Epithelial cell of esophagus (primary cell): Measurements from ENCODE around the gene SFI1.
"Not testable (repeated sequence)": the region's sequence is repeated elsewhere in the genome, so short reads cannot be mapped to it uniquely, and the experiment has no call there.

Experiments used
- DNase-seq: peaks from one replicate; pipeline ENCODE4 v3.0.0; 2010; ENCODE audit warnings: low read depth
- H3K4me3 ChIP-seq: 2 replicates; pipeline ENCODE4 v1.5.1; 2011; ENCODE audit warnings: mild to moderate bottlenecking, low read length, control low read depth
- TF ChIP-seq, protein P1 (sequence below): IDR thresholded peaks from 2 replicates; pipeline ENCODE4 v1.5.1; 2011; ENCODE audit warnings: low read depth, mild to moderate bottlenecking, low read length, control low read depth, inconsistent platforms; ENCODE audit not compliant: insufficient read depth; ENCODE audit errors: missing control alignments

The SFI1 gene

GRCh38 chr22:31532060-31532459 lies 35.7 kb downstream of the SFI1 start:
- no peak overlapping the region for H3K4me3 ChIP-seq
- TF ChIP-seq, protein P1, sequence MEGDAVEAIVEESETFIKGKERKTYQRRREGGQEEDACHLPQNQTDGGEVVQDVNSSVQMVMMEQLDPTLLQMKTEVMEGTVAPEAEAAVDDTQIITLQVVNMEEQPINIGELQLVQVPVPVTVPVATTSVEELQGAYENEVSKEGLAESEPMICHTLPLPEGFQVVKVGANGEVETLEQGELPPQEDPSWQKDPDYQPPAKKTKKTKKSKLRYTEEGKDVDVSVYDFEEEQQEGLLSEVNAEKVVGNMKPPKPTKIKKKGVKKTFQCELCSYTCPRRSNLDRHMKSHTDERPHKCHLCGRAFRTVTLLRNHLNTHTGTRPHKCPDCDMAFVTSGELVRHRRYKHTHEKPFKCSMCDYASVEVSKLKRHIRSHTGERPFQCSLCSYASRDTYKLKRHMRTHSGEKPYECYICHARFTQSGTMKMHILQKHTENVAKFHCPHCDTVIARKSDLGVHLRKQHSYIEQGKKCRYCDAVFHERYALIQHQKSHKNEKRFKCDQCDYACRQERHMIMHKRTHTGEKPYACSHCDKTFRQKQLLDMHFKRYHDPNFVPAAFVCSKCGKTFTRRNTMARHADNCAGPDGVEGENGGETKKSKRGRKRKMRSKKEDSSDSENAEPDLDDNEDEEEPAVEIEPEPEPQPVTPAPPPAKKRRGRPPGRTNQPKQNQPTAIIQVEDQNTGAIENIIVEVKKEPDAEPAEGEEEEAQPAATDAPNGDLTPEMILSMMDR: no peak
- DNase-seq: no peak

- no peak for DNase-seq
- TF ChIP-seq, protein P1: no peak
- no peak overlapping the region for H3K4me3 ChIP-seq
Observed at GRCh38 chr22:31533374-31533773, 37.0 kb downstream of the SFI1 start.

DNA sequence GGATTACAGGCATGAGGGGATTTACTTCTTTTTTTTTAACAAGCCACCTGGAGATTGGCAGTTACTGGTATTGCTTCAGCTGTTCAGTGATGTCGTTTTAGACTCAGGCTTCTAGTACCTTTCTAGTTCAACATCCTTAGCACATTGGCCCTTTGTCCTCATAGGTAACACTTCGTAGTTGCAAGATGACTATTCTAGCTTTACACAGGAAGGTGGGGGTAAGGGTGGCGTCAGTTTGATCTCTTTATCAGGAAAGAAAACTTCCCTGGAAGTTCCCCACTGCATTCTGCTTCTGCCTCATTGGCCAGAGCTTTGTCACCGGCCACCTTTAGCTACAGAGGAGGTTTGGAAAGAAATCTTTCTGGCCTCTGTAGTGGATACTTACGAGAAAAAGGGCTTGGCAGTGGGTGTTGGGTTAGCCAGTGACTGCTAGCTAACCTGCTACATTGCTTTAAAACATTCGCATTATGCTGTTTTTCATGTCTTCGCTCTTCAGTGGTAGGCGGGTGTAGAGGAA lies 40.7 kb downstream of the SFI1 start:
- no peak for DNase-seq
- TF ChIP-seq, protein P1: no peak
- no peak overlapping the region for H3K4me3 ChIP-seq

DNA sequence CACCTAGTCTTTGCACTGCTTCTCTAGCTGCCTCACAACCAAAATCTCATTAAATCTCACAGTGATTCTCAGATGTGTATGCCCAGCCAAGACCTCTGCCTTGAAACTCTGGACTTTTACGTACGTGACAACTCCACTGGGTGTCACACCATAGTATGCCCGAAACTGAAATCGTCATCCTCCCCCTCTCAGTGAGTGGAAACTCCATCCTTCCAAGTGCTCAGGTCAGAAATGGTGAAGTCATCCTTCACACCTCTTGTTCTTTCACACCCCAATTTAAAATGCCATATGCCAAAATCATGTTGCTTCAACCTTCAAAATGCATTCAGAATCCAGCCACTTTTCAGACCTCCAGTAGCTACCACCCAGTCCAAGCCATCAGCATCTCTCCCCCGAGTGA lies 42.5 kb downstream of the SFI1 start:
- TF ChIP-seq, protein P1: no peak
- DNase-seq: no peak

DNA sequence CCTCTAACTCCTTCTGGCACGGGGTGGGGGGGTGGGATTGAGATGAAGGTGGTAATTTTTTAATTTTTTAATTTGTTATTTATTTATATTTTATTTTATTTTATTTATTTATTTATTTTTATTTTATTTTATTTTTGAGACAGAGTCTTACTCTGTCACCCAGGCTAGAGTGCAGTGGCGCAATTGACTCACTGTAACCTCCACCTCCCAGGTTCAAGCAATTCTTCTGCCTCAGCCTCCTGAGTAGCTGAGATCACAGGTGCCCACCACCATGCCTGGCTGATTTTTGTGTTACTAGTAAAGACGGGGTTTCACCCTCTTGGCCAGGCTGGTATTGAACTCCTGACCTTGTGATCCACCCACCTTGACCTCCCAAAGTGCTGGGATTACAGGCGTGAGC lies 43.8 kb downstream of the SFI1 start:
- not testable (repeated sequence) for DNase-seq, H3K4me3 ChIP-seq

More for the DNA sequence above, 42.5 kb downstream of the SFI1 start:
- H3K4me3 ChIP-seq: no peak overlapping the region

DNA sequence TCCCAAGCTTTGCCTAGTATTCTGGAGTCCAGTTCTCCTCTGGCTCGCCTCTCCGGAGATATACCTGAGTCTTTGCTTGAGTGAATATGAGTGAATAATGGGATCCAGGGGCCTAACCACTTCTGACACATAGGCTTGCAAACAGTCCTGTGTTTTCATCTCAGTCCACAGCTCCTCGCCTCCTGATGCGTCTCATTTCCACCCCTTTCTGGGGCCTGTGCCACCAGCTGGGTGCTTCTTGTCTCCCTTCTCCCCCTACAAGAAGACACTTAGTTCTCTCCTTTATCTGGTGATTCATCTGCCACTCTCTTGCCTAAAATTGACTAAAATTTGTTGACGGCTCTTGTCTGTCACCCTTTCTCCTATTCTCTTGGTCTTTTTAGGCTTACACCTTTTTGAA lies 44.6 kb downstream of the SFI1 start:
- no peak for DNase-seq
- no peak overlapping the region for H3K4me3 ChIP-seq
- TF ChIP-seq, protein P1: no peak

GRCh38 chr22:31544481-31545480 lies 48.4 kb downstream of the SFI1 start:
- H3K4me3 ChIP-seq: no peak overlapping the region
- DNase-seq: peak; percentile 66
- TF ChIP-seq, protein P1: no peak
